ENCODE data around the gene CACNA2D4. TPM values are rescaled to one million over a fixed set of nuclear protein-coding genes. Genes with fewer than 3 reads are reported as not detected.
A peak's percentile ranks its signal among the peaks of the same experiment; 100 is the strongest.

CACNA2D4 gene
- total and polyA plus RNA-seq, 8 donors, result 0.60 to 3.1 (median 2.0) TPM

DNA sequence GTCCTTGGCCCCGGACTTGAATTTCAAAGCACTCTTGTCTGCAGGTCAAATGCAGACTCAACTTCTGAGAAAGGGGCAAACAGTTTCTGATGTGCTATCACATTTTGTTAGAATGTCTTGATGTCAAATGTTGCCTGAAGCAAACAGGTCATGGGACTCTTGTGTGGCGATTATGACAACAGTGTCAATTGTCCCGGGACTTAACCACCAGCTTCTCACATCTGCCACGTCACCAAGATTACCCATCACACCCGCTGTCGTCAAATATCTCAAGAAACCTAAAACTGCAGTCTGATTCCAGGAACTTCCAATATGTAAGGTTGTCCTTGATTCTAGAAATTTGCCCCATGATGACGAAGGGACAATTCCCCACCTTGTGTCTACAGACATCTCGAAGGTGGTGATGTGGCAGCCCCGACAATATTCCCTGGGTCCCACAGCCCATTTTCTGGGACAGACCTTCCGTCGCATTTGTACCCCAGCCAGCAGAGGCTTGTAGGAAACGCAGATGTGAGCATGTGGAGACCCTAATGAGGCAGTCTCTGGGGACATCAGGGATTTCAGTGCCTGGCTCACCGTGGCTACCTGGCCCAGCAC, 76.8 kb downstream of the CACNA2D4 start:
- FAIRE-seq, result no peak
- intact Hi-C loops (cut with DNase I), result no loop called here
- Histone ChIP-seq H3K9me3 (no peaks in the 10 kb centered on the region), H3K36me3 (no peaks in the 10 kb centered on the region), H3K4me1 (no peaks in the 10 kb centered on the region), H3K27ac (no peak overlapping the region), H3K4me3 (no peak overlapping the region), H3K27me3 (no peaks in the 10 kb centered on the region)
- 65 to 79% methylated on average over 13 of the region's 13 CpGs for WGBS, 2 donors
- TF ChIP-seq, protein P1, sequence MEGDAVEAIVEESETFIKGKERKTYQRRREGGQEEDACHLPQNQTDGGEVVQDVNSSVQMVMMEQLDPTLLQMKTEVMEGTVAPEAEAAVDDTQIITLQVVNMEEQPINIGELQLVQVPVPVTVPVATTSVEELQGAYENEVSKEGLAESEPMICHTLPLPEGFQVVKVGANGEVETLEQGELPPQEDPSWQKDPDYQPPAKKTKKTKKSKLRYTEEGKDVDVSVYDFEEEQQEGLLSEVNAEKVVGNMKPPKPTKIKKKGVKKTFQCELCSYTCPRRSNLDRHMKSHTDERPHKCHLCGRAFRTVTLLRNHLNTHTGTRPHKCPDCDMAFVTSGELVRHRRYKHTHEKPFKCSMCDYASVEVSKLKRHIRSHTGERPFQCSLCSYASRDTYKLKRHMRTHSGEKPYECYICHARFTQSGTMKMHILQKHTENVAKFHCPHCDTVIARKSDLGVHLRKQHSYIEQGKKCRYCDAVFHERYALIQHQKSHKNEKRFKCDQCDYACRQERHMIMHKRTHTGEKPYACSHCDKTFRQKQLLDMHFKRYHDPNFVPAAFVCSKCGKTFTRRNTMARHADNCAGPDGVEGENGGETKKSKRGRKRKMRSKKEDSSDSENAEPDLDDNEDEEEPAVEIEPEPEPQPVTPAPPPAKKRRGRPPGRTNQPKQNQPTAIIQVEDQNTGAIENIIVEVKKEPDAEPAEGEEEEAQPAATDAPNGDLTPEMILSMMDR (IDR thresholded peaks at IDR 0.05), result no peak
- no peak for DNase-seq
- no peak for ATAC-seq

DNA sequence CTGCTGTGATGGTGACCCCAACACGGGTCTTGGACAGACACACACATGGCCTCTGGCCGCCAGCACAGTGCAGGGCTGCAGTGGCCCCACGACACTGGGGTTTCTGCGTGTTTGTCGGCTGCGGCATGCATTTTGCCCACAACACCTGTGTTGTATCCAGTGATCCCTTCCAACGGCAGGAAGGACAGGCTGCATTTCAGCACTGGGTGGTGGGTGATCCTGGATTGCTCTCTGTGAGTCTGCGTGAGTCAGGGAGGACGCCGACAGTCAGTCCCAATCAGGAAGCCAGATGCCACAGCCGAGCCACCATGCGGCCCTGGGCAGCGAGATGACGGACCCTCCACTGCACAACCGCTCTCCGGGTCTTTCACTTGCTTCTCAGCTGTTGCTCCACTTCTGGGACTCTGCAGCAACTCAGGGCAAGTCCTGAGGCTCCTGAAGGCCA, 77.4 kb downstream of the CACNA2D4 start:
- DNase-seq, result peak in 2 of 6 donors; percentile 25 to 35
- no peak overlapping the region for H3K27ac ChIP-seq
- H3K4me1 ChIP-seq, result no peaks in the 10 kb centered on the region
- no peak for FAIRE-seq
- intact Hi-C loops (cut with DNase I), result no loop called here
- no peak for ATAC-seq
- no peaks in the 10 kb centered on the region for H3K36me3 ChIP-seq
- WGBS, 2 donors, result 72 to 81% methylated on average over 16 of the region's 16 CpGs
- TF ChIP-seq, protein P1 (IDR thresholded peaks at IDR 0.05), result no peak
- H3K9me3 ChIP-seq, result no peaks in the 10 kb centered on the region
- no peak overlapping the region for H3K4me3 ChIP-seq
- H3K27me3 ChIP-seq, result no peaks in the 10 kb centered on the region

DNA sequence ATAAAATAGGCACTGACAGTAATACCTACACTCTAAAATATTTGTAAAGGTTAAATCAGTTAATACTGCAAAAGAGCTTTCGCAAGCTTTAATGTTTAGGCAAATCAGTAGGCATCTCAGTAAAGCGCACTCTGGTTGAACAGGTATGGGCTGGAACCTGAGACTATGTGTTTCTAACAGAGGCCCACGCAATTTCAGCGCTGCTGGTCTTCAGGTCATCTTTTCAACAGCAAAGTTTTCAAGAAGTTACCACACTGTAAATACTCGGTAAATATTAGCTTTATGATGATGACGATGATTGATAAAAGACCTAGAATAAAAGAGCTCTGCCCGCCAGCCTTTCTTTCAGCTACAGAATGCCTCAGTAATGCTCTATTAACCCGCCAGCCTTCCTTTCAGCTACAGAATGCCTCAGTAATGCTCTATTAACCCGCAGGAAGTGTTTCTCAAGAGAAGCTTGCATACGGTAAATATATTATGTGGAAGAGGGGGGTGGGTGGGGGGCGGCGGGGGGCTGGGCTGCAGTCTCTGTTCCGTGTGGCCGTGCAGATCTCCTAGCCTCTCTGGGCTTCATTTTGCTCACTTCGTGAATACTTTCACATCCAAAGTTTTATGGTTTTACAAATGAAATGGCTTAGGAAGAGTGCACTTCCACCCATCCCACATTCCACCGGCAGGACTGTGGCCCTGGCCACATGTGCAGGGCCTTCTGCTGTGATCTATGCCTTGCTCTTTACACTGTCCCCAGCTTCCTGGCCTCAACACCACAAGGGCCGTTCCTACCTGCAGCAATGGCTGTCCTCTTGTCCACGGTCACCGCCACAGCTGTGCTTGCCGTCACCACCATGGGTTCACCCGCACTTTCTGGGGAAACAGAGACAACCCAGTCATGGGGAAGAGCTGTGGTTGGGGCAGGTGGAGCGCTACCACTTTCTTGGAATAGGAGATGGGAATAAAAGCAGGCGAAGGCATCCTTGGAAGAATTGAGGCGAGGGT, 78.2 kb downstream of the CACNA2D4 start:
- Histone ChIP-seq H3K4me3 (no peak overlapping the region), H3K27me3 (no peaks in the 10 kb centered on the region), H3K36me3 (no peaks in the 10 kb centered on the region), H3K9me3 (no peaks in the 10 kb centered on the region), H3K4me1 (no peaks in the 10 kb centered on the region), H3K27ac (no peak overlapping the region)
- ATAC-seq, result no peak
- no peak for FAIRE-seq
- DNase-seq, result peak in 2 of 6 donors; percentile 14 to 21
- TF ChIP-seq, protein P1 (IDR thresholded peaks at IDR 0.05), result no peak
- intact Hi-C loops (cut with DNase I), result no loop called here
- WGBS, 2 donors, result 51 to 59% methylated on average over 24 of the region's 24 CpGs

DNA sequence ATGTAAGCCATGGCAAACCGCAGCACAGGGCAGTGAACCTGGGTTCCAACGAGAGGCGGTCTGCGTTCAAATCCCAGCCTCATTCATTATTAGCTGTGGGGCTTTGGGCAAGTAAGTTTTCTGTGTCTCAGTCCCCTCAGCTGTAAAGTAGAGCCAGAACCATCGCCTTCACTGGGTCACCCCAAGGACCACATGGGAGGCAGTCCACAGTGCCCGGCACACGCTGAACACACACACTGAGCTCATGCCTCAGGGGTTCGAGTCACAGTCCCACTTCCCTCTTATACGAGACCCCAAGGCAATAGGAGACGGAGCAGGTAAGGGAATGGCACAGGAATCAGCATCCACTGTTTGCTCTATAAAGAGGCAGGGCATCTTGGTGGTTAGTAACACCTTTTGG, 79.0 kb downstream of the CACNA2D4 start:
- Histone ChIP-seq H3K27me3 (no peaks in the 10 kb centered on the region), H3K4me1 (no peaks in the 10 kb centered on the region), H3K36me3 (no peaks in the 10 kb centered on the region), H3K4me3 (no peak overlapping the region), H3K9me3 (no peaks in the 10 kb centered on the region), H3K27ac (no peak overlapping the region)
- FAIRE-seq (no peak), ATAC-seq (no peak), DNase-seq (peak in 2 of 6 donors; percentile 12 to 30)
- WGBS, 2 donors, result 70 to 86% methylated on average over 10 of the region's 10 CpGs
- TF ChIP-seq, protein P1 (IDR thresholded peaks at IDR 0.05), result no peak
- intact Hi-C loops (cut with DNase I), result no loop called here
